Osteoblast (primary cell): ENCODE measurements around the gene TSPAN7. TPM values are rescaled to one million over a fixed set of nuclear protein-coding genes. Genes with fewer than 3 reads are reported as not detected.
A peak's percentile ranks its signal among the peaks of the same experiment; 100 is the strongest.

Source experiments
- DNase-seq: peaks from one replicate; pipeline ENCODE4 v3.0.0; 2011; ENCODE audit warnings: low spot score, mixed read lengths; ENCODE audit not compliant: insufficient read length; ENCODE audit errors: missing footprints
- H2AFZ ChIP-seq: 2 replicates; pipeline ENCODE4 v1.6.0; 2011; ENCODE audit warnings: mild to moderate bottlenecking, low read length
- H3K27ac ChIP-seq: 2 replicates; pipeline ENCODE4 v1.5.1; 2011; ENCODE audit warnings: mild to moderate bottlenecking, low read depth, low read length, moderate library complexity
- H3K27me3 ChIP-seq: 2 replicates; pipeline ENCODE4 v1.6.0; 2012; ENCODE audit warnings: mild to moderate bottlenecking, control low read depth, inconsistent platforms, low read length, moderate library complexity; ENCODE audit not compliant: insufficient read depth
- H3K36me3 ChIP-seq: 2 replicates; pipeline ENCODE4 v1.5.1; 2011; ENCODE audit warnings: mild to moderate bottlenecking, low read length, control low read depth, moderate library complexity; ENCODE audit not compliant: insufficient read depth
- H3K4me1 ChIP-seq: 2 replicates; pipeline ENCODE4 v1.5.1; 2011; ENCODE audit warnings: mild to moderate bottlenecking, low read length, control low read depth, moderate library complexity; ENCODE audit not compliant: insufficient read depth
- H3K4me2 ChIP-seq: 2 replicates; pipeline ENCODE4 v1.6.0; 2011; ENCODE audit warnings: mild to moderate bottlenecking, low read length; ENCODE audit not compliant: insufficient read depth
- H3K4me3 ChIP-seq: fragments of 200-600 bp; sonication (generic); 3 replicates; pipeline ENCODE4 v1.5.1; 2012; ENCODE audit warnings: mild to moderate bottlenecking, low read length, inconsistent platforms; ENCODE audit not compliant: insufficient read depth
- H3K79me2 ChIP-seq: 2 replicates; pipeline ENCODE4 v1.6.0; 2012; ENCODE audit warnings: mild to moderate bottlenecking, low read length, control low read depth, inconsistent platforms; ENCODE audit not compliant: insufficient read depth
- H3K9me3 ChIP-seq: 2 replicates; pipeline ENCODE4 v1.5.1; 2011; ENCODE audit warnings: low read depth, low read length, control low read depth
- H4K20me1 ChIP-seq: 2 replicates; pipeline ENCODE4 v1.6.0; 2012; ENCODE audit warnings: mild to moderate bottlenecking, low read length, control low read depth; ENCODE audit not compliant: insufficient read depth
- CTCF ChIP-seq: IDR thresholded peaks from 2 replicates; pipeline ENCODE4 v1.5.1; 2011; ENCODE audit warnings: mild to moderate bottlenecking, low read depth, low read length, moderate library complexity; ENCODE audit errors: extremely low read depth
- total RNA-seq: library from RNA; depleted of rRNA; stranded (reverse); fragments of >200 nt; gene quantifications from 2 replicates; pipeline ENCODE4 v1.2.3, GENCODE V29; 2012

Gene TSPAN7
- total RNA-seq, 1 donor, result 0.36 TPM

- Histone ChIP-seq H3K4me3 (no peak overlapping the region), H4K20me1 (no peaks in the 10 kb centered on the region), H3K4me2 (no peak overlapping the region), H3K9me3 (no peaks in the 10 kb centered on the region), H3K27ac (no peak overlapping the region), H2AFZ (no peak overlapping the region), H3K4me1 (no peaks in the 10 kb centered on the region), H3K36me3 (no peaks in the 10 kb centered on the region), H3K27me3 (peaks cover 12% of the 10 kb centered on the region), H3K79me2 (no peaks in the 10 kb centered on the region)
- DNase-seq, result no peak
- no peak for TF ChIP-seq CTCF
These were observed 101.3 kb downstream of the TSPAN7 start for GRCh38 chrX:38662640-38663039.

GRCh38 chrX:38664285-38664684 is 102.9 kb downstream of the TSPAN7 start:
- Histone ChIP-seq H3K4me1 (no peaks in the 10 kb centered on the region), H2AFZ (no peak overlapping the region), H3K4me2 (no peak overlapping the region), H3K27me3 (peaks cover 9% of the 10 kb centered on the region), H3K36me3 (no peaks in the 10 kb centered on the region), H4K20me1 (no peaks in the 10 kb centered on the region), H3K4me3 (no peak overlapping the region), H3K9me3 (no peaks in the 10 kb centered on the region), H3K27ac (no peak overlapping the region), H3K79me2 (no peaks in the 10 kb centered on the region)
- no peak for DNase-seq
- peak; percentile 56 for TF ChIP-seq CTCF

GRCh38 chrX:38666909-38667308 is 105.6 kb downstream of the TSPAN7 start:
- H3K4me2 ChIP-seq, result no peak overlapping the region
- H3K79me2 ChIP-seq, result no peaks in the 10 kb centered on the region
- DNase-seq, result no peak
- no peak overlapping the region for H2AFZ ChIP-seq
- no peak overlapping the region for H3K27ac ChIP-seq
- no peaks in the 10 kb centered on the region for H3K36me3 ChIP-seq
- no peaks in the 10 kb centered on the region for H4K20me1 ChIP-seq
- peaks cover 9% of the 10 kb centered on the region for H3K27me3 ChIP-seq
- no peaks in the 10 kb centered on the region for H3K9me3 ChIP-seq
- TF ChIP-seq CTCF, result no peak
- no peaks in the 10 kb centered on the region for H3K4me1 ChIP-seq
- no peak overlapping the region for H3K4me3 ChIP-seq

GRCh38 chrX:38668771-38669170 is 107.4 kb downstream of the TSPAN7 start:
- no peak overlapping the region for H3K27ac ChIP-seq
- H3K27me3 ChIP-seq, result peaks cover 6% of the 10 kb centered on the region
- no peaks in the 10 kb centered on the region for H3K4me1 ChIP-seq
- no peaks in the 10 kb centered on the region for H4K20me1 ChIP-seq
- H2AFZ ChIP-seq, result no peak overlapping the region
- H3K79me2 ChIP-seq, result no peaks in the 10 kb centered on the region
- no peak for DNase-seq
- no peak for TF ChIP-seq CTCF
- H3K9me3 ChIP-seq, result no peaks in the 10 kb centered on the region
- H3K4me3 ChIP-seq, result no peak overlapping the region
- no peak overlapping the region for H3K4me2 ChIP-seq
- no peaks in the 10 kb centered on the region for H3K36me3 ChIP-seq
